OCI-LY3 (cell line): ENCODE measurements around the gene CPED1.
"Not testable (repeated sequence)": the region's sequence is repeated elsewhere in the genome, so short reads cannot be mapped to it uniquely, and the experiment has no call there.

Experiments
- H2AFZ ChIP-seq: fragments of 200-600, 300-600 bp; shearing (Covaris generic); 2 replicates; pipeline ENCODE4 v1.6.0; 2014; ENCODE audit warnings: antibody characterized with exemption, low read depth, low read length
- H3K27ac ChIP-seq: fragments of 200-600, 300-600 bp; sonication (generic); 2 replicates; pipeline ENCODE4 v1.5.1; 2014; ENCODE audit warnings: mild to moderate bottlenecking, low read length, moderate library complexity, mixed read lengths
- H3K27me3 ChIP-seq: fragments of 200-600, 300-600 bp; sonication (generic); 2 replicates; pipeline ENCODE4 v1.6.1; 2014; ENCODE audit warnings: low read depth, low read length, mixed read lengths
- H3K36me3 ChIP-seq: fragments of 200-600, 300-600 bp; sonication (generic); replicated peaks from 2 replicates; pipeline ENCODE3; 2014; ENCODE audit warnings: low read depth, low read length, mixed read lengths
- H3K4me1 ChIP-seq: fragments of 300-600, 200-600 bp; sonication (generic); 2 replicates; pipeline ENCODE4 v1.6.1; 2014; ENCODE audit warnings: low read length, mixed read lengths
- H3K4me2 ChIP-seq: fragments of 200-600, 300-600 bp; sonication (generic); 2 replicates; pipeline ENCODE4 v1.6.1; 2014; ENCODE audit warnings: low read length, mixed read lengths
- H3K4me3 ChIP-seq: fragments of 300-600, 200-600 bp; sonication (generic); 2 replicates; pipeline ENCODE4 v1.5.1; 2014; ENCODE audit warnings: antibody characterized with exemption, mild to moderate bottlenecking, low read length, moderate library complexity
- H3K79me2 ChIP-seq: fragments of 300-600, 200-600 bp; shearing (Covaris generic); 2 replicates; pipeline ENCODE4 v1.6.1; 2014; ENCODE audit warnings: mild to moderate bottlenecking, low read length, mixed read lengths
- H3K9ac ChIP-seq: fragments of 300-600, 200-600 bp; shearing (Covaris generic); 2 replicates; pipeline ENCODE4 v1.6.0; 2014; ENCODE audit warnings: mild to moderate bottlenecking, low read length, moderate library complexity
- H3K9me3 ChIP-seq: fragments of 200-600, 300-600 bp; shearing (Covaris generic); 2 replicates; pipeline ENCODE4 v1.6.1; 2014; ENCODE audit warnings: low read length, mixed read lengths; ENCODE audit not compliant: insufficient read depth
- H4K20me1 ChIP-seq: fragments of 200-600, 300-600 bp; sonication (generic); 2 replicates; pipeline ENCODE4 v1.6.1; 2016; ENCODE audit warnings: low read length, mixed read lengths; ENCODE audit not compliant: insufficient read depth
- CTCF ChIP-seq: fragments of 200-600, 300-600 bp; sonication (generic); IDR thresholded peaks from 2 replicates; pipeline ENCODE4 v1.5.1; 2014; ENCODE audit warnings: antibody characterized with exemption, low read length, low read depth
- EZH2phosphoT487 ChIP-seq: fragments of 200-600 bp; shearing (Covaris generic); IDR thresholded peaks from 2 replicates; pipeline ENCODE4 v1.6.1; 2018; ENCODE audit warnings: antibody characterized with exemption, mixed run types, low read depth

CPED1 gene

GRCh38 chr7:121307021-121307574 lies 318.6 kb downstream of the CPED1 start:
- Histone ChIP-seq H3K4me1 (peaks cover 25% of the 10 kb centered on the region), H4K20me1 (no peaks in the 10 kb centered on the region), H3K4me3 (no peak overlapping the region), H3K9ac (no peak overlapping the region), H3K79me2 (no peaks in the 10 kb centered on the region), H3K27ac (no peak overlapping the region), H2AFZ (no peak overlapping the region), H3K9me3 (no peaks in the 10 kb centered on the region; the same call in 1 of the 2 replicates), H3K36me3 (no peaks in the 10 kb centered on the region), H3K4me2 (peak overlapping the region; percentile 52), H3K27me3 (no peaks in the 10 kb centered on the region)
- TF ChIP-seq EZH2phosphoT487, result no peak
- no peak for TF ChIP-seq CTCF

GRCh38 chr7:121313220-121313792 lies 324.8 kb downstream of the CPED1 start:
- TF ChIP-seq CTCF (no peak), EZH2phosphoT487 (no peak)
- H3K4me2 ChIP-seq, result peak overlapping the region; percentile 63
- H3K27ac ChIP-seq, result no peak overlapping the region
- H3K79me2 ChIP-seq, result no peaks in the 10 kb centered on the region
- H3K4me3 ChIP-seq, result peak overlapping the region; percentile 17; the same call in 1 of the 2 replicates
- no peak overlapping the region for H3K9ac ChIP-seq
- H2AFZ ChIP-seq, result peak overlapping the region; percentile 66; the same call in 1 of the 2 replicates
- H3K9me3 ChIP-seq, result no peaks in the 10 kb centered on the region; the same call in none of the 2 replicates
- no peaks in the 10 kb centered on the region for H3K27me3 ChIP-seq
- H3K36me3 ChIP-seq, result no peaks in the 10 kb centered on the region
- H3K4me1 ChIP-seq, result peaks cover 22% of the 10 kb centered on the region
- no peaks in the 10 kb centered on the region for H4K20me1 ChIP-seq

- Histone ChIP-seq H3K27me3 (no peaks in the 10 kb centered on the region), H3K4me3 (peak overlapping the region; percentile 17), H3K4me1 (peaks cover 22% of the 10 kb centered on the region), H4K20me1 (no peaks in the 10 kb centered on the region), H3K79me2 (no peaks in the 10 kb centered on the region), H3K9ac (no peak overlapping the region; the same call in 1 of the 2 replicates), H2AFZ (peak overlapping the region; percentile 66), H3K36me3 (no peaks in the 10 kb centered on the region), H3K4me2 (peak overlapping the region; percentile 63), H3K27ac (peak overlapping the region; percentile 4; the same call in 1 of the 2 replicates), H3K9me3 (no peaks in the 10 kb centered on the region; the same call in none of the 2 replicates)
- TF ChIP-seq EZH2phosphoT487 (no peak), CTCF (no peak)
Measured at GRCh38 chr7:121313793-121314676, 325.5 kb downstream of the CPED1 start.

- H2AFZ ChIP-seq, H4K20me1 ChIP-seq, H3K36me3 ChIP-seq, H3K27ac ChIP-seq, H3K4me2 ChIP-seq, H3K9me3 ChIP-seq, H3K4me3 ChIP-seq, H3K27me3 ChIP-seq, H3K79me2 ChIP-seq, H3K9ac ChIP-seq: not testable (repeated sequence)
- H3K4me1 ChIP-seq, result peaks cover 22% of the 10 kb centered on the region
Measured at GRCh38 chr7:121315170-121315569, 326.7 kb downstream of the CPED1 start.
